GM19328 (cell line): Measurements from ENCODE around the gene MSMO1.
"Not testable (repeated sequence)": the region's sequence is repeated elsewhere in the genome, so short reads cannot be mapped to it uniquely, and the experiment has no call there.

Experiments
- ATAC-seq: cut with Tn5 transposase; IDR thresholded peaks from one replicate; pipeline ENCODE4 v1.9.1; 2021; ENCODE audit warnings: mild to moderate bottlenecking, moderate library complexity; ENCODE audit not compliant: unreplicated experiment

The MSMO1 gene

GRCh38 chr4:165324236-165324917 is 3.1 kb upstream of the MSMO1 start:
- ATAC-seq, result no peak

DNA sequence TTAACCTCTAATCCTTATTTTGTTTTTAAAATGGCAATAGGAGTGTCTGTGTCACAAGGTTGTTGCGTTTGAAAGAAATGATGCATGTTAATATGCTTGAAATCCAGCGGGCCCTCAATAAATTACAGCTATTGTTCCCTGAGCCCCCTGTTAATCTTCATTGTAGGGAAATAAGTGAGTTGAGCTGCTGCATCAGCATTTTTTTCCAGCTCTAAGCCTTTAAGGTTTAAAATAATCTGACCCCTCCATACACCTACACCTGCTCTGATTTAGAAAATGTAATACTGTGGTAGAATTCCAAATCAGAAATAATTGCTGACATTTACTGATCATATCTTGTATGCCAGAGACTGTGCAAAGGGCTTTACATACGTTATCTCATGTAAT is 2.6 kb upstream of the MSMO1 start:
- ATAC-seq, result no peak

- ATAC-seq, result no peak
These were observed 1.5 kb upstream of the MSMO1 start for GRCh38 chr4:165325732-165326512.

- ATAC-seq, result no peak
These were observed 648 bp upstream of the MSMO1 start for GRCh38 chr4:165326831-165327210.

DNA sequence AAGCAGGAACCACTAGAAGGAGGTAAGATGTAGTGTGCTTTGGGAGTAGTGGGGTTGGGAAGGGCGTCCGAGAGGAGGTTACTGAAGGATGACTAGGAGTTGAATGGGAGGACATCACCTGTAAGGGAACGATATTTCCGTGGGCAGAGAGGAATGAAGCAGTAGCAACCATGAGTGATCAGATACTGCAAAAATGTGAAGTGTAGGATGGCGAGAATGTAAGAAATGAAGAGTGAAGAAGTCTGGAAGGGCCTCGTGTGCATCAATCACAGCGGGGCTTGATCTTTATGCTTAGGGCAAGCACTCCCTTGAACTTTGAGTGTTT is 594 bp downstream of the MSMO1 start:
- no peak for ATAC-seq

DNA sequence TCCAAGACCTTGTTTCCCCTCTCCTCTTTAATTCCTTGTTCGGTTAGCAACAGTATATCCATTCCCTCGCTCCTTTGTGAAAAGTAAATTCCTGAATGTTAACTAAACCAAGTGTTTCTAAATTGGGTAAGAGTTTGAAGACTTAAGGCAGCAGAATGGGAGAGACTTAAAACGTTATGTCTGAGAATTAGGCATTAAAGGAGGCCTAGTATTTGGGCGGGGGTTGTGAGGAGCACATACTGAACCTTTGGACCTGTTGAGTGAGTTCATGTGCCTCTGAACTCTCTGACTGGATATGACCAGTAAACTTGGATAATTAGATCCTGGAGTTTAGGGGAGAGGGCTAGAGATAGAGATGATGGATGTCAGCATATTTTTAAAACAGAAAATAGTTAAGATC is 1.2 kb downstream of the MSMO1 start:
- ATAC-seq, result no peak

DNA sequence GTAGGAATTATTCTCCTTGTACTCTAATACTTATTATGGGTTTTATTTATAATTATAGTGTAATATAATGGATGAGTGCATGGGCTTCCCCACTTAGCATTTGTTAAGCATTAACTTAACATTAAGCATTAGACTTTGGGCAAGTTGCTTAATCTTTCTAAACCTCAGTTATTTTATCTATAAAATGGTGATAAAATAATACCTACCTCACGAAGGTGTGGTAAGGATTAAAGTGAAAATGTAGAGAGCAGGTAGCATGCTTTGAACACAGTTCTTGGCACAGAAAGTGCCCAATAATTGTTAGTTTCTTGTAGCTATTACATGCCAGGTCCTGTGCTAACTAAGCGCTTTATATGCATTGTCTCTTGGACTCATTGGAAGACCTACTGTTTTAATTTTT is 2.6 kb downstream of the MSMO1 start:
- no peak for ATAC-seq

- no peak for ATAC-seq
These were observed 3.2 kb downstream of the MSMO1 start for GRCh38 chr4:165330666-165331065.

- ATAC-seq, result no peak
These were observed 3.9 kb downstream of the MSMO1 start for GRCh38 chr4:165331359-165331758.

DNA sequence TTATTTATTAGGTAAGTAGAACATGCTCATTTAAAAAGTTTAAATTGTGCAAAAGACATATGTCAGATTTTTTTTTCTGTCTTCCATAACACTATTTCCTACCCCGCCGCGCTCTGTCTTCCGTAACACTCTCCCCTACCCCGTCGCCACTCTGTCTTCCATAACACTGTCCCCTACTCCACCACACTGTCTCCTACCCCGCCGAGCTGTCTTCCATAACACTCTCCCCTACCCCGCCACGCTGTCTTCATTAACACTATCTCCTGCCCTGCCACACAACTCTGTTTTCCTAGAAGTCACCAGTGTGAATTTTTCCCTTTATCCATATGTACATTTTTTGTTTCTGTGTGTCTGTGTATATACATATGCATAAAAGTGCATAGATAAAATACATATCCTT is 4.4 kb downstream of the MSMO1 start:
- ATAC-seq, result no peak

DNA sequence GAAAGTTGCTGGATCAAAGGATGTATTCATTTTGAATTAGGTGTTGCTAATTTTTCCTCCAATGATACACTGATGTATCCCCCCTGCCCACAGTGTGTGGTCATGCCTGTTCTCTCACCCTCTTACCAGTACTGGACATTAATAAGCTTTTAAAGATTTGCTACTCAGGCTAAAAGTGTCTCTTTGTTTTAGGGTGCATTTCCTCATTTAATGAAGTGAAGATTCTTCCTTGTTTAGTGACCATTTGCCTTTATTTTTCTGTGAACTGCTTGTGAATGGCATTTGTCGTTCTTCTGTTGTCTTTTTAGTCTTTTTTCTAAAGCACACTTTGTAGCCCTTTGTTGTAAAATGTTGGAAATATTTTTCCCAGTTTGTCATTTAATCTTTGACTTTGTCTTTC is 5.0 kb downstream of the MSMO1 start:
- no peak for ATAC-seq

DNA sequence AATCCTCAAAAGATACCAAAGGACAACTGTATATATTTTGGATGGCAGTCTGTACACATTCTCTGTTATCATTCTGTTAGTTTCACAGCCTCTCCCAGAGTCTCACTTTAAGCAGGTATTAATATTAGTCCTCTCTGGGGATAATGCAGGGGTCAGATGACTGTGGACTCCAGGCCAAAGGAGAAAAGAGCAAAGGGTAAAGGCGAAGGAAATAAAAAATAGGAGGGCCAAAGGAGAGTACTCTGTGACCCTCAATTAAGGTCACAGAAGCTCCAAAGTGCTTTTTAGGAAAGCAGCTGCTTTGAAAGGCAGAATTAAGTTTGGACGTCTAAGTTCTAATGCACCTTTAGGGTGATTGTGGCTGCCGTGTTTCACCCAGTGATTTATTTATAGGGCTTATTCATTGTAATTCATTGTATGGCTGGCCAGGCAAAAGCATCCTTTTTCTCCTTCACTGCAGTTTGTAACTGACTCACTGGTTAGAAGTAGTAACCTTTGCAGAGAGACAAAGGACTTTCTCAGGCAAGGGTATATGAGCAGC is 7.8 kb downstream of the MSMO1 start:
- ATAC-seq, result no peak

GRCh38 chr4:165336743-165337142 is 9.3 kb downstream of the MSMO1 start:
- no peak for ATAC-seq

GRCh38 chr4:165342340-165342739 is 14.9 kb downstream of the MSMO1 start:
- ATAC-seq, result not testable (repeated sequence)

GRCh38 chr4:165343353-165344191 is 16.1 kb downstream of the MSMO1 start:
- ATAC-seq, result no peak

GRCh38 chr4:165345666-165346417 is 18.4 kb downstream of the MSMO1 start:
- no peak for ATAC-seq

DNA sequence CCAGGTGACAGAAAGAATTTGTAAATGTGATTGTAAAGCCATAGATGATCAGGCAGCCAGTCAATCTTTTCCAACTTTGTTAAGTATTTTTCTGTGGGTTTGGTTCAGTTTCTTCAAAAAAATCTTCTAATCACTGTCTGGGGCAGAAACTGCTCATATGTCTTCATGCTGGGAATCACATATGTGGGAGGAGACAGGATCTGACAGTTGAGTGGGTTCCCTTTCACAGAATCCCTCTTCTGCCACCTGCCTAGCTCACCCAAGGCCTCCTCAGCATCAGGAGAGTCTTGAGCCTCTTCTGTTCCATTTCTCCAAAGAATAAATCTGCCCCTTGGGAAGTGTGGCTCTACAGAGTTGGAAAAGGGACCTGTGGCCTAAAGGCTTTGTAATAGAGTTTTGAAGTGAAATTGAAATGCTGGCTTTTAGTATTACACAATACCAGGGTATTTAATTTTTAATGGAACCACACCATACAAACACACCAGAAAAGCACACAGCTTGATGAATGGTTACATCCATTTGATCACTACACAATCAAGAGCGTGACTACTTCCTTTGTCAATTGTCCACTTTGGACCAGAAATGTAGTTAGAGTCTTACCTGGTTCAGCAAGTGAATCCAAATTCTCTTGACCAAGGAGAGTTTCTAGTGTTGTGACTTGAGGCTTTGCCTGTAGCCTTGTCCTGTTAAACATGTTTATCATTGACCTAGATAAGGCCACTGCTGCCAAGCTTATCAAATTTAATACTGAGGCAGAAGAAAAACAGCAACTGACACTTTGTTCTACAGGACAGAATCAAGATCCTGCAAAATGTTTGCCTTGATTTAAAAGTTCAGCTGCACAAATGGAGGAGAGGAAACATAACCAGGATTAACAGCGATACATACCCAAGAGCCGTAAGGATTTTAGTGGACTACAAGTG is 20.4 kb downstream of the MSMO1 start:
- no peak for ATAC-seq

DNA sequence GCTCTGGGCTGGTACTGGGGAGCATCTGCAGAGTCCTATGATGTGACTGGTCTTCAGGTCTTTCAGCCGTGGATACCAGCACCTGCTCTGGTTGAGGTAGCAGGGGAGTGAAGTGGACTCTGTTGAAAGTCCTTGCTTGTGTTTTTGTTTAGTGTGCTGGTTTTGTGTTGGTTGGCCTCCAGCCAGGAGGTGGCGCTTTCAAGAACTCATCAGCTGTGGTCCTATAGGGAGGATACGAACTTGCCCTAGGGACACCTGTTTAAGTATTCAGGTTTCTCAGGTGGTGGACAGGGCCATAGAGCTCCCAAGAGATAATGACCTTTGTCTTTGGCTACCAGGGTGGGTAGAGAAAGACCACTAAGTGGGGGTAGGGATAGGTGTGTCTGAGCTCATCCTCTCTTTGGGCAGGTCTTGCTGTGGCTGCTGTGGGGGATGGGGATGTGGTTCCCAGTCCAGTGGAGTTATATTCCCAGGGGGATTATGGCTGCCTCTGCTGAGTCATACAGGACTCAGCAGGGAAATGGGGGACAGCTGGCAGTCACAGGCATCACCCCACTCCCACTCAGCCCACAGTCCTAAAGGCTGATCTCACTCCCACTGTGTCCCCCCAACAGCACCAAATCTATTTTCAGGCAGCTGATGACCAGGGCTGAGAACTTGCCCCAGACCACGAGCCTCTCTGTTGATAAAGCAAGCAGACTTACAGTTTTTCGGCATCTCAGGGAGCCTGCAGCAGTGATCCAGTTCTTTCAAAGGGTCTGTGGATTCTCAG is 24.1 kb downstream of the MSMO1 start:
- no peak for ATAC-seq

- no peak for ATAC-seq
These were observed 28.4 kb downstream of the MSMO1 start for GRCh38 chr4:165355900-165356300.
